Measurements from ENCODE around the gene POGLUT2.
A peak's percentile ranks its signal among the peaks of the same experiment; 100 is the strongest.

POGLUT2 gene

GRCh38 chr13:102798581-102799425 lies at the start of gene POGLUT2, which contains the start of gene BIVM:
TSS of gene POGLUT2 (minus strand) at chr13:102798976. CDS start at chr13:102798670, 306 bp downstream.
TSS of gene BIVM (plus strand) at chr13:102799119. CDS start at chr13:102807268, 8,149 bp downstream.
- DNase-seq: peak; percentile 68

- DNase-seq: no peak
Observed at GRCh38 chr13:102847272-102848234, 48.8 kb upstream of the POGLUT2 start.

- DNase-seq: no peak
Observed at GRCh38 chr13:102846261-102847015, 47.7 kb upstream of the POGLUT2 start.

- DNase-seq: peak; percentile 80
Observed at GRCh38 chr13:102845630-102846260, 47.0 kb upstream of the POGLUT2 start, which contains the start of gene ERCC5. TSS of gene ERCC5 (plus strand) at chr13:102846032. CDS start at chr13:102846267, 235 bp downstream.

GRCh38 chr13:102845289-102845629 lies 46.5 kb upstream of the POGLUT2 start:
- no peak for DNase-seq

- no peak for DNase-seq
Observed at GRCh38 chr13:102839462-102839861, 40.7 kb upstream of the POGLUT2 start.

GRCh38 chr13:102838982-102839381 lies 40.2 kb upstream of the POGLUT2 start:
- DNase-seq: no peak

GRCh38 chr13:102838273-102838672 lies 39.5 kb upstream of the POGLUT2 start:
- DNase-seq: no peak

- DNase-seq: no peak
Observed at GRCh38 chr13:102836471-102836870, 37.7 kb upstream of the POGLUT2 start.

GRCh38 chr13:102830646-102831045 lies 31.9 kb upstream of the POGLUT2 start:
- DNase-seq: no peak

- no peak for DNase-seq
Observed at GRCh38 chr13:102825921-102826706, 27.3 kb upstream of the POGLUT2 start.

GRCh38 chr13:102825400-102825799 lies 26.6 kb upstream of the POGLUT2 start:
- no peak for DNase-seq

GRCh38 chr13:102817907-102818306 lies 19.1 kb upstream of the POGLUT2 start:
- no peak for DNase-seq

GRCh38 chr13:102817241-102817640 lies 18.5 kb upstream of the POGLUT2 start:
- DNase-seq: no peak

- no peak for DNase-seq
Observed at GRCh38 chr13:102816708-102817107, 17.9 kb upstream of the POGLUT2 start.

- no peak for DNase-seq
Observed at GRCh38 chr13:102815788-102816187, 17.0 kb upstream of the POGLUT2 start.

- no peak for DNase-seq
Observed at GRCh38 chr13:102814793-102815192, 16.0 kb upstream of the POGLUT2 start.

GRCh38 chr13:102814025-102814607 lies 15.3 kb upstream of the POGLUT2 start:
- DNase-seq: no peak

GRCh38 chr13:102812611-102813287 lies 14.0 kb upstream of the POGLUT2 start:
- DNase-seq: no peak

- no peak for DNase-seq
Observed at GRCh38 chr13:102807699-102808098, 8.9 kb upstream of the POGLUT2 start.

Data from GOT3 (cell line).